GM21723 (cell line): ENCODE measurements around the gene CDKN2A.
"Not testable (repeated sequence)": the region's sequence is repeated elsewhere in the genome, so short reads cannot be mapped to it uniquely, and the experiment has no call there.

Experiments used
- ATAC-seq: cut with Tn5 transposase; IDR thresholded peaks from one replicate; pipeline ENCODE4 v1.9.1; 2021; ENCODE audit warnings: mild to moderate bottlenecking, moderate library complexity; ENCODE audit not compliant: unreplicated experiment

Gene CDKN2A

GRCh38 chr9:21982861-21983560 lies 11.2 kb downstream of the CDKN2A start:
- ATAC-seq = no peak

DNA sequence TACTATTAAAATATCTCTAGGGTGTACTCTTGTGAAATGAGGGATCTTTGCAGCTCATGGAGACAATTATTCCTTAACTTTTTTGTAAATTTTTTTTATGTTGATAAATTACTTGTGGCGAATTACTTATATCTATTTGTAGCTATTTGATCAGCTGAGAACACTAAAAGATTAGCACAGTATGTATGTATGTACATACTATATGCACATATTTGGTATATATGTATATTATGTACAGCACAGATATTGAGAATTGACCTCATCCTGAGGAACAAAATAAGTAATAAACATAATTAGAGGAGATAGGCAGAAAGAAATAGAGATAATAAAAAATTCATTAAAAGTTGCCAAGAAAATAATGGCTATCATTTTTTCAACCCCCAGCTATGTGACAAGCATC lies 11.8 kb downstream of the CDKN2A start:
- no peak for ATAC-seq

DNA sequence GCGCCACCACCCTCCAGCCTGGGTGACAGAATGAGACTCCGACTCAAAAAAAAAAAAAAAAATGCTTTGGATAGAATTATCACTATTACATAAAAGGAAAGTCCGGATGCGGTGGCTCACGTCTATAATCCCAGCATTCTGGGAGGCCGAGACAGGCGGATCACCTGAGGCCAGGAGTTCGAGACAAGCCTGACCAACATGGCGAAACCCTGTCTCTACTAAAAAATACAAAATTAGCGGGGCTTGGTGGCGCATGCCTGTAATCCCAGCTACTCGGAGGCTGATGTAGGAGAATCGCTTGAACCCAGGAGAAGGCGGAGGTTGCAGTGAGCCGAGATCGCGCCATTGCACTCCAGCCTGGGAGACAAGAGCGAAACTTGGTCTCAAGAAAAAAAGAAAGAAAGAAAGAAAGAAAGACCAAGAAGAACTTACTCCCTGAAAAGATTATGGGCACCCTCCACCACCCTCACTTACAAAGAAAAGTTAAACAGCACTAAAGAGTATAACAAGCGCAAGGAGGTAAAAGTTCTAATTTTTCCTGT lies 17.8 kb downstream of the CDKN2A start:
- ATAC-seq = no peak

DNA sequence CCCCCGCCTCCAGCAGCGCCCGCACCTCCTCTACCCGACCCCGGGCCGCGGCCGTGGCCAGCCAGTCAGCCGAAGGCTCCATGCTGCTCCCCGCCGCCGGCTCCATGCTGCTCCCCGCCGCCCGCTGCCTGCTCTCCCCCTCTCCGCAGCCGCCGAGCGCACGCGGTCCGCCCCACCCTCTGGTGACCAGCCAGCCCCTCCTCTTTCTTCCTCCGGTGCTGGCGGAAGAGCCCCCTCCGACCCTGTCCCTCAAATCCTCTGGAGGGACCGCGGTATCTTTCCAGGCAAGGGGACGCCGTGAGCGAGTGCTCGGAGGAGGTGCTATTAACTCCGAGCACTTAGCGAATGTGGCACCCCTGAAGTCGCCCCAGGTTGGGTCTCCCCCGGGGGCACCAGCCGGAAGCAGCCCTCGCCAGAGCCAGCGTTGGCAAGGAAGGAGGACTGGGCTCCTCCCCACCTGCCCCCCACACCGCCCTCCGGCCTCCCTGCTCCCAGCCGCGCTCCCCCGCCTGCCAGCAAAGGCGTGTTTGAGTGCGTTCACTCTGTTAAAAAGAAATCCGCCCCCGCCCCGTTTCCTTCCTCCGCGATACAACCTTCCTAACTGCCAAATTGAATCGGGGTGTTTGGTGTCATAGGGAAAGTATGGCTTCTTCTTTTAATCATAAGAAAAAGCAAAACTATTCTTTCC lies 19.3 kb downstream of the CDKN2A start:
- peak; percentile 76 for ATAC-seq

DNA sequence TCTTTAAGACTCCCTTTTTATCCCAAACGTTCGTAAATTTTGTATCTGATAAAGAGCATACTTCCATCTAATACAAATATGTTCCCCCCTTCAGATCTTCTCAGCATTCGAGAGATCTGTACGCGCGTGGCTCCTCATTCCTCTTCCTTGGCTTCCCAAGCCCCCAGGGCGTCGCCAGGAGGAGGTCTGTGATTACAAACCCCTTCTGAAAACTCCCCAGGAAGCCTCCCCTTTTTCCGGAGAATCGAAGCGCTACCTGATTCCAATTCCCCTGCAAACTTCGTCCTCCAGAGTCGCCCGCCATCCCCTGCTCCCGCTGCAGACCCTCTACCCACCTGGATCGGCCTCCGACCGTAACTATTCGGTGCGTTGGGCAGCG lies 19.9 kb downstream of the CDKN2A start:
- ATAC-seq = peak; percentile 10

GRCh38 chr9:21972361-21972760 lies 21.8 kb downstream of the CDKN2A start:
- no peak for ATAC-seq

DNA sequence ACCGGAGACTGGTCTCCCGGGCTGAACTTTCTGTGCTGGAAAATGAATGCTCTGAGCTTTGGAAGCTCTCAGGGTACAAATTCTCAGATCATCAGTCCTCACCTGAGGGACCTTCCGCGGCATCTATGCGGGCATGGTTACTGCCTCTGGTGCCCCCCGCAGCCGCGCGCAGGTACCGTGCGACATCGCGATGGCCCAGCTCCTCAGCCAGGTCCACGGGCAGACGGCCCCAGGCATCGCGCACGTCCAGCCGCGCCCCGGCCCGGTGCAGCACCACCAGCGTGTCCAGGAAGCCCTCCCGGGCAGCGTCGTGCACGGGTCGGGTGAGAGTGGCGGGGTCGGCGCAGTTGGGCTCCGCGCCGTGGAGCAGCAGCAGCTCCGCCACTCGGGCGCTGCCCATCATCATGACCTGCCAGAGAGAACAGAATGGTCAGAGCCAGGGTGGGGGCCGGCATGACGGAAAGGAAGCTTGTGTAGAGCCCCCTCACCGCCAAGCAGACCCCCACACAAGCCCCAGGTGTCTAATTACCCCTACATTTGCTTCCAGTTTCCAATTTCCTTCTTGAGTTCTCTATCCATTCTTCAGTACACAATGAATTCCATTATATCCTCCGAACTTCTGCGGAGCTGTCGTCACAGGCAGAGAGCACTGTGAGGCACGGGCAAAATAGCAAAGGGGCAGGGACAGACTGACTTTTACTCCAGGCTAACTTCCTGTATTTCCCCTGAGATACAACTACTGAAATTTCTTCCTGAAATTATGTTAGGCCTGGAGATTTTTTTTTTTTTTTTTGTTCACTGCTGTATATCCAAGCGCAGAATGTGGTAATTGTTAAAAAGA lies 23.2 kb downstream of the CDKN2A start:
- ATAC-seq = no peak

GRCh38 chr9:21969951-21970799 lies 24.0 kb downstream of the CDKN2A start:
- ATAC-seq = no peak

DNA sequence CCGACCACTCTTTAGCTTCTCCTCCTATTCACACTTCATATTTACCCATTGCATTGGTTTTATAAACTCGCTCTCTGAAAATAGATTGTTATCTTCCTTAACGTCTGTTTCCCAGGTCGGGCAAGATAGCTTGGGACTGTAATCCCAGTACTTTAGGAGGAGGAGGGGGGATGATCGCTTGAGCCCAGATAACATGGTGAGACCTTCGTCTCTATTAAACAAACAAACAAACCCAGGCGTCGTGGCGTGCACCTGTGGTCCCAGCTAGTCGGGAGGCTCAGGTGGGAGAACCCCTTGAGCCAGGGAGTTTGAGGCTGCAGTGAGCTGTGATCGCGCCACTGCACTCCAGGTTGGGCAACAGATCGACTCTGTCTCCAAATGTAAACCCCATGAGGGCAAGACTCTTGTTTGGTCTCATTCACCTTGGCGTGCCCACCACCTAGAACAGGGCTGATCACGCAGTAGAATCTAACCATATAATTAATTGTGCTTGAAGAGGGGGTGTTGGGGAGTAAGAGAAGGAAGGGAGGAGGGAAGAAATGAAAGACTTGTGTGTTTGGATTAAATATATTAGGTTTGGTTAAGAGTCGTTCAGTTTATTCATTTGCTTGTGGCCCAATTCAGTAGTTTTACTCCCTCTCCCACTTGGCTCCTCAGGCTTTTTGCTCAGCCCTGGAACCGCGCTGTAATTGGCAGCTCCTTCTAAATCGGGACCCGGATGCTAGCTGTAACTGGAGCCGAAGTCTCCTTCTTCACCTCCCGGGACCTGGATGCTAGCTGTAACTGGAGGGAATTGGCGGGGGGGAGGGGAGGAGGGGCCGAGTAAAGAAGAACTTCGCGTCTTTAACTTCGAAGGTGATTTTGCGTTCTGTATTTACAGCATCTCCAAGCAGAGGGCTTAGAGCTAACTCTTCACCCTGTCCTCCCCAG lies 24.9 kb downstream of the CDKN2A start:
- ATAC-seq = no peak

GRCh38 chr9:21968331-21969010 lies 25.7 kb downstream of the CDKN2A start:
- no peak for ATAC-seq

DNA sequence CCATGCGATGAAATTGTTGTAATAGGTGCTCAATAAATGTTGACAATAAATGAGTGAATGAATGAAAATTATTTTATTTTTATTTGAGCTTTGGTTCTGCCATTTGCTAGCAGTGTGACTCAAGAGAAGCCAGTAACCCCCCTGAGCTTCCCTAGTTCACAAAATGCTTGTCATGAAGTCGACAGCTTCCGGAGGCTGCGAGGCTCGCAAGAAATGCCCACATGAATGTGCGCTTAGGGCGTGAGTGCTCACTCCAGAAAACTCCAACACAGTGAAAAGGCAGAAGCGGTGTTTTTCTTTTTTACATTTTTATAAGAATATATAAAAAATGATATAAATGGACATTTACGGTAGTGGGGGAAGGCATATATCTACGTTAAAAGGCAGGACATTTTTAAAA lies 26.5 kb downstream of the CDKN2A start:
- no peak for ATAC-seq

GRCh38 chr9:21967169-21967568 lies 27.0 kb downstream of the CDKN2A start:
- ATAC-seq = no peak

- no peak for ATAC-seq
These were observed 27.9 kb downstream of the CDKN2A start for GRCh38 chr9:21966140-21966851.

DNA sequence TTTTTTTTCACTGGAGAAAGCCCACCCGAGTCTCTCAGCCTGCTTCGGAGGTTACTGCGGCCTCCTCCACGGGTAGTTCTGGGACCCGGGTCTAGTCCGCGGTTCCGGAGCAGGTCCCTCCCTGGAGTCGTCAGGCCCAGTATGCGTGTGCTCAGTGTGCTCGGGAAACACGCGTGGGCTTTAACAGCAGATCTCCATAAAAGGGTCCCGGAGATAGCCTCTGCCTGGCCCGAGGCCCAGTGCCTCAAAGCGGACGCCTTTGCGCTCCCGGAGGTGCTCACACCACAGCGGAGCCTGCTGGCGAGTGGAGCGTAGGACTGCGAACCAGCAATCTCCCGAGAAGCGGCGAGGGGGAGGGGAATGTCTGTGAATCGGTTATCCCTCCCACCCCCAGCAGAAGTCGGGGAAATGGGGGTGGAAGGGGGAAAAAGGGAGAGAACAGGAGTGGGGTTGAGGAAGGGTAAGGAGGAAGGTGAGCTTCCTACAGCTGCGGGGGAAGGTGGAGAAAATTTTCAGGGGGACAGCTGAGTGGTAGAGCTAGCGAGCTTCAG lies 28.7 kb downstream of the CDKN2A start:
- peak; percentile 77 for ATAC-seq

DNA sequence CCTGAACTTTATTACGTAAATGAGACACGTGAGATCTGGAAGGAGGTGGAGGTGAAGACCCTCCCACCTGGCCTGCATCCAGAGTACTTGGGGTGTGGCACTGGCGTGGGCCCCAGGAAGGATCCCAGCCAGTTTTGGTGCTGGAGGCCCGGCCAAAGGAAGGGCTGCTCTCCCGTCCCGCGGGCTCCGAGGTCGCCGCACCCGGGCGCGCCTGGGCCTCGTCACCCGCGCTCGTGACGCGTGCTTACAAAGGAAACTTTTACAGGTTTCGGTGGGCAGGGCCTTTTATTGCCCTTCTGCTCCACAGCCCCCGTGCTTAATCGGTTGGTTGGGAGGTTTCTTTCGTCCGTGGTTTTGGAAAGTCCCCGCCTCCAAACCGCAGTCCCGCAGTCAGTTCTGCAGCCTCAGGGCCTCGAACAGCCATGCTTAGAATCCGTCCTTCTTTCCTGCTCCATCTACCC lies 29.2 kb downstream of the CDKN2A start:
- ATAC-seq = peak; percentile 63

DNA sequence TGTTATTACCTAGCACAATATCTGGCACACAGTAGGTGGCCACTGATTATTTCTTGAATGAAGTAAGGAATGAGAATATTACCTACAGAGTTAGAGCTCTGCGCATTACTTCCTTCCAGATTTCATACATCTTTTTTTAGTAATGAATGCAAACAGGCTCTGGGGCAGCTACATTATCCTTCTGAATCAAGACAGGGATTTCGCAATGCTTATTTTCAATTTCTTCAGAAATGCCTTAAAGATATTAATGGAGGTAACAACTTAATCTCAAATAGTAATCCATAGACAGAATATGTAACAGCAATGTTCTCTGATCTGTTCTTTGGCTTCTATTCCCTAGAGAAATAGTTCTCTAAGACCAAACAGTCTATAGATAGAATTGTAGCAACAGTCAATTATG lies 32.6 kb downstream of the CDKN2A start:
- ATAC-seq = no peak

DNA sequence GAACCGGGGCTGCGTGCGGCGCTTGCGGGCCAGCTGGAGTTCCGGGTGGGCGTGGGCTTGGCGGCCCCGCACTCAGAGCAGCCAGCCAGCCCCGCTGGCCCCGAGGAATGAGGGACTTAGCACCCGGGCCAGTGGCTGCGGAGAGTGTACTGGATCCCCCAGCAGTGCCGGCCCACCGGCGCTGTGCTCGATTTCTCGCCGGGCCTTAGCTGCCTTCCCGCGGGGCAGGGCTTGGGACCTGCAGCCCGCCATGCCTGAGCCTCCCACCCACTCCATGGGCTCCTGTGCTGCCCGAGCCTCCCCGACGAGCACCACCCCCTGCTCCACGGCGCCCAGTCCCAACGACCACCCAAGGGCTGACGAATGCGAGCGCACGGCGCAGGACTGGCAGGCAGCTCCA lies 34.9 kb downstream of the CDKN2A start:
- ATAC-seq = not testable (repeated sequence)

DNA sequence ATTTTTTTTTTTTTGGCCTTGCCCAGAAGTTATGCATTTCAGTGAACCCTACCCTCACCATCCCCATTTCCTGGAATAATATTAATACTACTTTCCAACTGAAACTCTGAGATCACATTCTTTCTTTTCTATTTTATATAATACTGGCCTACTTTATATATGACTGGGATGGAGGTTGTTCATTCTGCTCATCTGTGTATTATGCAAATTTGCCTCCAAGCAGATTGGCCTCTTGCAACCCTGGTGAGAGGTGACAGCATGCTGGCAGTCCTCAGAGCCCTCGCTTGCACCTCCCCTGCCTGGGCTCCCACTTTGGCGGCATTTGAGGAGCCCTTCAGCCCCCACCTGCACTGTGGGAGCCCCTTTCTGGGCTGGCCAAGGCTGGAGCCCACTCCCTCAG lies 35.4 kb downstream of the CDKN2A start:
- no peak for ATAC-seq
